ENCODE data around the gene ZNF598.

GRCh38 chr16:2058420-2058819 lies 48.8 kb upstream of the ZNF598 start:
- no peak for TF ChIP-seq YY1 (IDR thresholded peaks at IDR 0.05; ENCODE audit: insufficient read depth, insufficient replicate concordance, low read depth, low read length)
- TF ChIP-seq ISL2 (CRISPR knock-in tag; IDR thresholded peaks at IDR 0.05), result no peak
- no peak for TF ChIP-seq CTCF (CRISPR knock-in tag; IDR thresholded peaks at IDR 0.05)
- no peak for TF ChIP-seq ZFP91 (CRISPR knock-in tag; IDR thresholded peaks at IDR 0.05; ENCODE audit: borderline replicate concordance)
- TF ChIP-seq MXI1 (IDR thresholded peaks at IDR 0.05; ENCODE audit: borderline replicate concordance, low read depth, low read length), result no peak
- no peak for TF ChIP-seq UBTF (CRISPR knock-in tag; IDR thresholded peaks at IDR 0.05)
- no peak for TF ChIP-seq ZBTB40 (IDR thresholded peaks at IDR 0.05)
- TF ChIP-seq ZBTB40 (CRISPR knock-in tag; IDR thresholded peaks at IDR 0.05), result no peak
- TF ChIP-seq MAX (IDR thresholded peaks at IDR 0.05), result no peak

Data from HepG2 (cell line).